Measurements from ENCODE around the gene TNRC18.
"Not testable (repeated sequence)": the region's sequence is repeated elsewhere in the genome, so short reads cannot be mapped to it uniquely, and the experiment has no call there.

Gene TNRC18

DNA sequence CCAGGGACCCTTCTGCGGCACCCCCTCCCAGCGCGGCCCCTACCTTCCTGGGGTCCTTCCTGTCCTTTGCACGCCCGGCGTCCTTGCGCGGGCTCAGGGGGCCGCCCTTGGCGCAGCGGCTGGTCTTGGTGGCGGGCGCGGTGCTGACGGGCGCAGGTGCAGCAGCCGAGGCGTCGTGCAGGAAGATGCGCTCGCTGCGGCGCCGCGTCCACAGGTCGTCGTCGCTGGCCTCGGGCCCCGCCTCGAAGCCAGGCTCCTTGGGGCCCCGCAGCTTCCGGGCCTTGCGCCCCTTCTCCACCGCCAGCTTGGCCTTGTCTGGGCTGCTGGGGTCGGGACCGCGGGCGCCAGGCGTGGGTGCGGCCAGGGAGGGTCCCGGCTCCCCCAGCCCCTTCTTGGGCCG, 91.1 kb downstream of the TNRC18 start:
- in situ Hi-C loops (cut with HindIII; ENCODE audit: low sequenced_read_pairs), result no loop called here
- no peak for DNase-seq (ENCODE audit: low read depth, low spot score)
- TF ChIP-seq, protein P1, sequence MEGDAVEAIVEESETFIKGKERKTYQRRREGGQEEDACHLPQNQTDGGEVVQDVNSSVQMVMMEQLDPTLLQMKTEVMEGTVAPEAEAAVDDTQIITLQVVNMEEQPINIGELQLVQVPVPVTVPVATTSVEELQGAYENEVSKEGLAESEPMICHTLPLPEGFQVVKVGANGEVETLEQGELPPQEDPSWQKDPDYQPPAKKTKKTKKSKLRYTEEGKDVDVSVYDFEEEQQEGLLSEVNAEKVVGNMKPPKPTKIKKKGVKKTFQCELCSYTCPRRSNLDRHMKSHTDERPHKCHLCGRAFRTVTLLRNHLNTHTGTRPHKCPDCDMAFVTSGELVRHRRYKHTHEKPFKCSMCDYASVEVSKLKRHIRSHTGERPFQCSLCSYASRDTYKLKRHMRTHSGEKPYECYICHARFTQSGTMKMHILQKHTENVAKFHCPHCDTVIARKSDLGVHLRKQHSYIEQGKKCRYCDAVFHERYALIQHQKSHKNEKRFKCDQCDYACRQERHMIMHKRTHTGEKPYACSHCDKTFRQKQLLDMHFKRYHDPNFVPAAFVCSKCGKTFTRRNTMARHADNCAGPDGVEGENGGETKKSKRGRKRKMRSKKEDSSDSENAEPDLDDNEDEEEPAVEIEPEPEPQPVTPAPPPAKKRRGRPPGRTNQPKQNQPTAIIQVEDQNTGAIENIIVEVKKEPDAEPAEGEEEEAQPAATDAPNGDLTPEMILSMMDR (IDR thresholded peaks at IDR 0.05; ENCODE audit: low read depth, low read length), result no peak
- no peak overlapping the region for H3K4me3 ChIP-seq (ENCODE audit: low read depth, low read length)

DNA sequence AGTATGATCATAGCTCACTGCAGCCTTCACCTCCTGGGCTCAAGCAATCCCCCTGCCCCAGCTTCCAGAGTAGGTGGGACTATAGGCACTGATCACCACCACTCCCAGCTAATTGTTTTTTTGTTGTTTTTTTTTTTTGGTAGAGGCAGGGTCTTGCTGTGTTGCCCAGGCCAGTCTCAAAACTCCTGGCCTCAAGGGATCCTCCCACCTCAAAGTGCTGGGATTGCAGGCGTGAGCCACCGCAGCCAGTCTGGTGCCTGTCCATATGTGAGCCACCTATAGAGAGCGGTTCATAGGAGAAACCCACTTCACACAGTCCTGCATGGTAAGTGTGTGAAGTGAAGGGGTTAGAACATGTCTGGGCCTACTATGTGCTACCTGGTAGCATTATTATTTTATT, 93.3 kb downstream of the TNRC18 start:
- no peak for DNase-seq (ENCODE audit: low read depth, low spot score)
- TF ChIP-seq, protein P1 (IDR thresholded peaks at IDR 0.05; ENCODE audit: low read depth, low read length), result no peak
- in situ Hi-C loops (cut with HindIII; ENCODE audit: low sequenced_read_pairs), result no loop called here
- no peak overlapping the region for H3K4me3 ChIP-seq (ENCODE audit: low read depth, low read length)

DNA sequence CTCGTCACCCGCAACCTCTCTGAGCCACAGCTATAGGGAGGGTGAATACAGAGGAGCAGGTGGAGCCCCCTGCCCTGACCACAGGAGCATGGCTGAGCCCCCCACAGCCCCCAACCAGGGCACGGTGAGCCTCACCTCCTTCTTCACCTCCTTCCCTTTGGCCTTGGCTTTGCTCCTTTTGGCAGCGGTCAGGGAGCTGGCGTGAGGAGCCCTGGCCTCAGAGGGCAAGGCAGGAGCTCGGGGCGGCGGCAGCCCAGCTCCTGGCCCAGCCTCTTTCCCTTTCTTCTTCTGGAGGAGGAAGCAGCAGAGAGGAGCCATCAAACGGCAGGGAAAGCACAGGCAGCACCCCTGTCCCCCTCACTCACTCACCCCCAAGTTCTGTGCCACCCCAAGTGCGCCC, 98.7 kb downstream of the TNRC18 start:
- TF ChIP-seq, protein P1 (IDR thresholded peaks at IDR 0.05; ENCODE audit: low read depth, low read length), result no peak
- no peak overlapping the region for H3K4me3 ChIP-seq (ENCODE audit: low read depth, low read length)
- no peak for DNase-seq (ENCODE audit: low read depth, low spot score)
- in situ Hi-C loops (cut with HindIII; ENCODE audit: low sequenced_read_pairs), result no loop called here

DNA sequence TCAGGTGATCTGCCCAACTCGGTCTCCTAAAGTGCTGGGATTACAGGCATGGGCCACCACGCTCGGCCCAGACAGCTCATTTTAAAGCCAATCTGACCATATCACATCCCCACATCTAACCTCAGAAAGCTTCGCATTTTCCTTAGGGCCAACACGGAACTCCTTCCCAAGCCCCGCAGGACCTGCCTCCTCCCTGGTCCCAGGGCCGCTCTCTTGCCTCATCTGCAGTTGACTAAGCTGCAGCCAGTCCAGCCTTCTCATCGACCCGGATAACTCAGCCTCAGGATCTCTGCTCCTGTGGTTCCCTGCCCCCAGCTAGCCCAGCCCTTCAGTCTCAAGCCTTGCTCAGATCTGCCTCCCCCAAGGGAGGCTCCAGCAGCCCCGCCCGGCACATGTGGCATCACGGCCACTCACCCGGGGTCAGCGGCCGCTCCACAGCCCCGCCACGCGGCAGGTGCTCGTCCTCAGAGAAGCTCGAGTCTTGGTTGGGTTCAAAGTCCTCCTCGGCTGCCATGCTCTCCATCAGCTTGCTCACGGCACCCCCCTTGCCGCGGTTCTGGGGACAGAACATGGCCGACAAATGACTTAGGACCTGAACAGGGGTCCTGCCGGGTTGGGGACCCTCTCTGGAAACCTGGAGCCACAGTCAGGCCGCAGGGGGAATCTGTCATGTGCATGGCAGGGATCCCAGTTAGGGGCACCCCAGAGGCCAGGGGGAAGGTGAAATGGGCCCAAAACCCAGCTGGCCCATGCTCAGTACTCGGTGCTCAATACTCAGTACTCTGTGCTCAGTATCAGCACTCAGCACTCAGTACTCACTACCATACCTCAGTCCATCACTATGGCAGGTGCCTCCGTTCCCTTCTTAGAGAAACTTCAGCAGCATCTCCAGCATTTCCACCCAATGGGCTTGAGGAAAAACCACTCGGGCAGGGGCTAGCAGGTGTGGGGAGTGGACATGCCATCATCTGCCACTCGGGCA, 99.5 kb downstream of the TNRC18 start:
- DNase-seq (ENCODE audit: low read depth, low spot score); in situ Hi-C loops (cut with HindIII; ENCODE audit: low sequenced_read_pairs): not testable (repeated sequence)

DNA sequence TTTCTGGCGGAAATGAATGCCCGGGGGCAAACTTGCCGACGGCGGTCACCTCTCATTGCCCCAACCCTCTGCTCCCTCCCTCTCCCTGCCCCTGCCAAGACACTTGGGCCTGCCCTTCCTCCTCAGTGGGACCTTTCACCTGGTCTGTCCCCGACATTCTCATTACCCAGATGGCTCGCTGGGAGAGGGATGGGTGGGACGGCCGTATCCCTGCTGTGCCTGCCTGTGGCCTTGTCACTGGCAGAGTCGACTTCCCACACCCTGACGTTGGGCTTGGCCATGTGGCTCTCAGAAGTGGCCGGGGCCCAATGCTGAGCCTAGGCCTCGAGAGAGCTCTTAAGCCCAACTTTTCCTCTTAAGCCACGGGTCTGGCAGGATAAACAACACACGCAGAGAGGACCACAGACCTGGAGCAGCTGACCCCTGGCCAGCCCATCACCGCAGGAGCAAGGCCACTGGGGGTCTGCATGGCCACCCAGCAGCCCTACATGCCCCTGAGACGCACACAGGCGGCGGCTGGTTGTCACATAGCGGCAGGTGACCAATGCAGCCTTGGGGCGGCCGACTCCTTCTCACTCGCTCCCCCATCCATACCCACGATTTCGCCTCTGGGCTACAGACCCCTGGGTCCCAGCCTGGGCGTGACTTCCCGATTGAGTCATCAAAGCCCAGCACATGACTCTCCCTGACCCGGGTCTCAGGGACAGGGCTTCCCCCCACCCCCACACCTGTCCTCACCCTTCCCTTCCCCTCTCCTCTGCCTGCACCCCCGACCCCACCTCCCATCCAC, 100.8 kb downstream of the TNRC18 start:
- no peak for DNase-seq (ENCODE audit: low read depth, low spot score)
- H3K4me3 ChIP-seq (ENCODE audit: low read depth, low read length), result no peak overlapping the region
- TF ChIP-seq, protein P1 (IDR thresholded peaks at IDR 0.05; ENCODE audit: low read depth, low read length), result no peak
- in situ Hi-C loops (cut with HindIII; ENCODE audit: low sequenced_read_pairs), result no loop called here

More for the DNA sequence above, 99.5 kb downstream of the TNRC18 start:
- H3K4me3 ChIP-seq (ENCODE audit: low read depth, low read length), result not testable (repeated sequence)

DNA sequence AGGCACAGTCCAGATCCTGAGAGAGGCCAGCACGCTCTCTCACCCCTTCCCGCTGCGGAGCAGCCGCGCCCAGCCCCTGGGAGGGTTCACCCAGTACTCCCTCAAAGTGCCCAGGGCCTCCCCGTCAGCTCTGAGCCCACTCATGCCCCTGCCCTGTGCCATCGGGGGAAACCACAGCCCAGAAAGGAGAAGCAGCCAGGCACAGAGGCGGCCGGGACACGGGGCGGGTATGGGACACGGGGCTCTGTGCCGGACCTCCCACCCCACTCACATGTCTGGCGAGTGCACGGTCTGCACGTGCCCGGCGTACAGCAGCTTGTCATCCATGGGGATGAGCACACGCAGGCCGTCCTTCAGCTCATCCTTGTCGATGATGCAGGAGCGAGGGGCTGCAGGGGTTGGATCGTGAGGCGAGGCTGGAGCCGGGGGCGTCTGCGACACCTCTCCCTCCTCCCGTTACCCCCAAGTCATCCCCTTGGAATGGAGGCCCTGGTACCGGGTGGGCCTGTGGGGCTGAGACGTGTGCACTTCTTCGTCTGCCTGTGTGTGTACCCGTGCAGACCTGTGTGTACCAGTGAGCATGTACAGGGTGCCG, 102.7 kb downstream of the TNRC18 start:
- no peak overlapping the region for H3K4me3 ChIP-seq (ENCODE audit: low read depth, low read length)
- TF ChIP-seq, protein P1 (IDR thresholded peaks at IDR 0.05; ENCODE audit: low read depth, low read length), result no peak
- in situ Hi-C loops (cut with HindIII; ENCODE audit: low sequenced_read_pairs), result no loop called here
- no peak for DNase-seq (ENCODE audit: low read depth, low spot score)
